NCI-H2227 treated with DMSO at 0.1 percent for 48 hours (cell line): ENCODE measurements around the gene TTC39C.
A peak's percentile ranks its signal among the peaks of the same experiment; 100 is the strongest.

Source experiments
- DNase-seq: peaks from one replicate; lab custom pipeline; 2025; lab: John Stamatoyannopoulos, UW

Gene TTC39C

DNA sequence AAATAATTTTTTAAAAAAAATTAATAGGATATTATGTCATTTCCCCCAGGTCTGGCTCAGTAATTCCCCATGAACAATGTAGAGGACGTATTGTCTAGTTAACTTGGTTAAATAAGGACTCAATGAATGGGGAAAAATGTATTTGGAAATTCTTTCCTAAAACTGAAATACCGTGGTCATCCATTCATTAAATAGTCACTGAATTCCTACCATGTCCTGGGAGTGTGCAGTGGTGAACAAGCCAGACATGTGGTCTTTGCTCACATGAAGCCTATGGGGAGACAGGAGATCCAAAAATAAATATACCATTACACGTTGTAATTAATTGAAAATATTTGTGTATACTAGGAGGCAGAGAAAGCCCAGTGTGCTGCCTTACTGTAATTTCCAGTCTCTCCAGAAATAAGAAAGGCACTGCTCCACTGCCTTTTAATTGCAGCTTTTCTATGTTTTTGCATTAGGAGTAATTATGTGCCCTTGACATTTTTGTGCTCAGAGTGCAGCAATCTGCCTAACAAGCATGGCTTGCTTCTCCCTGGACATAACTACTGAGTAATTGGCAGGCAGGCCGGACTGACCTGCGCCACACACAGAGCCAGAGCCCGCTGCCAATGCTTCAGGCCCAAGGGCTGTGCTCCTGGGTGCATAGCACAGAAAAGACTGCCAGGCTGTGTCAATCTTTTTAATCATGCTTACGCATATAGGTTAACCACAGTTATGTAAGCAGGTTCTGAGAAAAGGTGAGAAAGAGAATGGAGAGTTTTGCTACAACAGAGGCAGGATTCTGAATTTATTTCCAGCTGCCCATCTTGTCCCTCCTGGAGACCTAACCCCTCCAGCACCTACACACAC, 22.2 kb upstream of the TTC39C start:
- peak; percentile 81 for DNase-seq

DNA sequence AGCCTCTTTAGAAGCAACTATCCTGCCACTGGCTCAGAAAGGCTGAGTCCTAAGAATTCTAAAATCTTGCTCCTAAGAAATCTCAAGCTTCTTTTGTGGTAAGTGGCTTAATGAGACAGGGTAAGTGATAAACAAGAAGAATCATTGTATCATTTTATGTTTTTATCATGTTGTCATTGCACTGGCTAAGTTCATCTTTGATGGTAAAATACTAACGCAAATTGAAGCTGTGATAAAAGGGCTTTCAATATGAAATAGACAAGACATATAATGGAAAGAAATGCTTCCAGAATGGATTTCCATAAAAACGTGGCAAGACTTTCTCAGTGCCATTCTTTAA, 21.6 kb upstream of the TTC39C start:
- DNase-seq = no peak

DNA sequence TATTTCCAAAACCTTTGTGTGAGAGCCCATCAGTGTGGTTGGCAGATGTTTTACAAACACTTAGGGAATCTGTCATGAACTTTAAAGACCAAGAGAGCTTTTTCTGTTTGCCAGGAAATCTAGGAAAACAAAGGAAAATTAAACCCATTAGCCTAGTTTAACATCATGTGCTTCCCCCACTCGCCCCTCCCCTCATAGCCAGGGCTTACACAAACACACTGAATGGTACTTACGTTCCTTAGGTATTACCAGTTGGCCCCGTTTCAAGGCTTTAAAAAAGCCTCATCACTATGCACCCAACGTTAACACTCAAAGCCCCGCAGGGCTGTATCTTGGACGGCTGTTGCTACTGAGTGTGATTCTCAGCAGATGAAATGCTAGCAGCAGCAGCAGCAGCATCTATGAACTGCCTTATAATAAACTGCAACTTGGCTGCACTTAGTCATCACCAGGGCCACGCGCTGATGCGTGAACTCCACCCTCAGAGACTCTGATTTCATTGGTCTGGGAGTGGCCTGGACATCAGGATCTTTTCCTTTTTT, 20.1 kb upstream of the TTC39C start:
- DNase-seq = peak; percentile 83

DNA sequence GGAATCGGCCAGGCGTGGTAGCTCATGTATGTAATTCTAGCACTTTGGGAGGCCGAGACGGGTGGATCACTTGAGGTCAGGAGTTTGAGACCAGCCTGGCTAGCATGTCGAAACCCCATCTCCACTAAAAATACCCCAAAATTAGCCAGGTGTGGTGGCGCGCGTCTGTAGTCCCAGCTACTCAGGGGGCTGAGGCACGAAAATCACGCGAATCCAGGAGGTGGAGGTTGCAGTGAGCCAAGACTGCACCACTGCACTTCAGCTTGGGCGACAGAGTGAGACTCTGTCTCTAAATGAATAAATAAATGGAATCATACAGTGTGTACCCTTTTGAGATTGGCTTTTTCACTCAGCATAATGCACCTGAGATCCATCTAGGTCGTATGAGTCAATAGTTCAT, 19.4 kb upstream of the TTC39C start:
- DNase-seq = no peak

DNA sequence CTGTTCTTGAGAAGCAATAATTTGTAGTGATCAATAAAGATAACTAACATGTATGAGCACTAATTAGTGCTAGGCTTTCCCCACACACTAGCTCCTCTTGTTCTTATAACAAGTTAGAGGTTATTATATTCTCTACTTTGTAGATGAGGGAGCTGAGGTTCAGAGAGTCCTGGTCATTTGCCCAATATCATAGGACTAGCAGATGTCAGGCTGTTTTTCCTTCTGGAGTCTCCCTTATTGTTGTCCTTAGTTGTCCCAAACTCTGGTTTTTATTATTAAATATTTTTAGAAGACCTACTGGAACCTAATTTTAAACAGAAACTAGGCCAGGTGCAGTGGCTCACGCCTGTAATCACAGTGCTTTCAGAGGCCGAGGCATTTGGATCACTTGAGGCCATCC, 16.5 kb upstream of the TTC39C start:
- DNase-seq = no peak

DNA sequence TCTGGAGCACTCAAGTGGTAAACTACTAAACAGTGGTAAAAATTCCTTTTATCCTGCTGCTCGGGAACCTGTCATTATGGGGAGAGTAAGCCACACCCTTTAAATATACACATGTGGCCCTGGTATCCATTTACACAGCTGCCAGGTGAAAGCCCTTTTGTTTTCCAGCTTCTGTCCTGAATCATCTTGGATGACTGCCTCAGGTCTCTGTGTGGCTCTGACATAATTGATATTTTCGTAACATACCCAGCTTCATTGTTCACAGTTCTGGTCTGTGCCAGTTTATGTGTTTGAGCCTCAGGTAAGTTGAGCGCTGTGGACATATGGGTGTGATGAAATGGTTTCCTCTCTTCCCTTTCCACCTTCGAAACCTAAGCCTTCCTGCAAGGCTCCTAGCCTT, 15.7 kb upstream of the TTC39C start:
- peak; percentile 98 for DNase-seq

DNA sequence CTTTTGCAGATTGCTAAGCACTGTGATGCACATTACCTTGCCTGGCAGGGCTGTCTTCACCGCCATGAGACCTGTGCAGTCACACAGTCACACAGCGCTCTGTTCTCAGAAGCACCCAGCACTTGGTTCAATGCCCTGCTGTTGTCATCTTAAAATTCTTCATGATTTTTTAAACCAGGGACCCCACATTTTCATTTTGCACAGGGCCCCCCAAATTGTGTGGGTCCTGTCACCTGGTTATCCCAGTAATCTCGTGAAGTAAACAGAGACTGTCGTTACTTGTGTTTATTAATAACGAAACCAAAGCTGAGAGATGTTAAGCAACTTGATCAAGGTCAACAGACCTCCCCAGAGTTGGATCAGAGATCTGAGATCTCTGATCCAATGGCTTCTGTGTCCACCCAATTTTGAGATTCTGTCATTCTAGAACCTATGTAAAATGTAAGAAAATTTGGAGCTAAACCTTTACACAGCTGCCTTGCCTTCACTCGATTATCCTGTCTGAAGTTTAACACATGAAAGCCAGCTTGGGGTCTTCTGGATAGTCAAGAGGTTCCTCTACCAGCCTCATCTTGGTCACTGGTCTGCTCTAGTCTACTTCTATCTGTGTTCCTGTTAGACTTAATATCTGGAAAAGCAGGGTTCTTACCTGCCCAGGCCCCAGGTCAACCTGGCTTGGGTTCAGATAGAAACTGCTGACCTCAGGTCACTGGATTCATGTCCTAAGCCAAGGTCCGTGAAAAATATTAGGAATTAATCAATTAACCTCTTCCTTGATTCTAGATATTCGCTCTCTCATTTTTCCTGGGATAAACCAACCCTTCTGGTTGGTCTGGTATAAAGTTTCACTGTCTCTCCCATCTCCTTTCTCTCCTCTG, 13.7 kb upstream of the TTC39C start:
- no peak for DNase-seq

DNA sequence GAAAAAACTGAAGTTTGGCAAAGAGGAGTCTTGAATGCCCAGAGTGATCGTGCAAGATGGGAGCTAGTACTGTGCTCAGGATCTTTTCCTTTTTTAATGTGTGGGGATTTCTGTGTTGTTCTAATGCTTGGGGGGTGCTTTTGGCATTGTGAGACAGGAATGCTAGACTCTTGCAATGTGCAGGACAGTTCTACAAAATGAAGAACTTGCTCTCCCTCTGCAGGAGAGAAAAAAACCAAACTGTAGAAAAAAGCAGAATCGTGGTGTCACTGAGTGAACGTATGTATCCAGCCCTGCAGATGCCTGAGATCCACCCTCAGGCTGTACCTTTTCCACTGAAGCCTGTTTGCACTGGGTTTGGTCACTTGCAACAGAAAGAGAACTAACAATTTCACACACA, 12.1 kb upstream of the TTC39C start:
- DNase-seq = no peak

DNA sequence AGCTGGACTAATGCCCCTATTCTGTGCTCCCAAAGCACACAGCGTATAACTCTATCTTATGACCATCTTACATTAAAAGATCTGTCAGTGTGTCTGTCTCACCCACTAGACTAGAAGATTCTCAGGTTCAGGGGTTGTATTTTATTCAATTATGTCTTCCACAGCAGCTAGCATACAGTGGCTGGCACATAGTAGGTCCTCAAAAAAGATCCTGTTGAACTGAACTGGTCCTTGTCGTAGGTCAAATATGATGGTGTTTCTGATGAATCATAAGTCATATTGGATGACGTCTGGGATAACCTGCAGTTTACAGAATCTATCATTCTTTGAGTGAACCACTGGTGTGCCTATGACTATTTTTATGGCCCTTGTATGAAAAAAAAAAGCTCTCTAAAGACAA, 11.3 kb upstream of the TTC39C start:
- no peak for DNase-seq

DNA sequence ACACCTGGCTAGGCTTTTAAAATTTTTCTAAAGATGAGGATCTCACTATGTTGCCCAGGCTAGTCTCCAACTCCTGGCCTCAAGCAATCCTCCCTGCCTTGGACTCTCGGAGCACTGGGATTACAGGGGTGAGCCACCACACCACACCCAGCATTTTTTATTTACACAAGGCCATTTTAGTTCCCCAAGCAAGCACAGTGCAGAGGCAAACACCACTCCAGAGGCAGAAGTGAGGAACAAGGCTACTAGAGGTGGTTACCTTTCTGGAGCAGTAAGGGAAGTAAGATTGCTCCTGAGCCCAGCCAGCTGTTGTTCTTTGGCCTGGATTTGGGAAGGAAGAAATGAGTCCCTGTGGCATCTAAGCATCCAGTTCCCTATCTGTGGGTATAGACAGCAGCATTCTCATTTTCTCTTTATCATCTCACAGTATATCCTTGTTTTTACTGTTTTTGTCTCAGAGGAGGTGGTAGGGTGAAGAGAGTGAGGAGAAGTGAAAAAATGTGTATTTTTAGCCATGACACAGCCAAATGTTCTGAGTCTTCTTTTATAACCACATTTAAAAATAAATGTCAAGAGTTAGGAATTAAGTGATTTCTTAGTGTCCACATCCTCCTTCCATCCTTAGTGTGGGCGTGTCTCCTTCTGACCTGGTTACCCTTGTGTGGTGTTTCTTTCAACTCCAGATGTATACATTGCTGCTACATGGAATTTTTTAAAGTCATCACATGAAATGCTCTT, 10.5 kb upstream of the TTC39C start:
- DNase-seq = no peak

DNA sequence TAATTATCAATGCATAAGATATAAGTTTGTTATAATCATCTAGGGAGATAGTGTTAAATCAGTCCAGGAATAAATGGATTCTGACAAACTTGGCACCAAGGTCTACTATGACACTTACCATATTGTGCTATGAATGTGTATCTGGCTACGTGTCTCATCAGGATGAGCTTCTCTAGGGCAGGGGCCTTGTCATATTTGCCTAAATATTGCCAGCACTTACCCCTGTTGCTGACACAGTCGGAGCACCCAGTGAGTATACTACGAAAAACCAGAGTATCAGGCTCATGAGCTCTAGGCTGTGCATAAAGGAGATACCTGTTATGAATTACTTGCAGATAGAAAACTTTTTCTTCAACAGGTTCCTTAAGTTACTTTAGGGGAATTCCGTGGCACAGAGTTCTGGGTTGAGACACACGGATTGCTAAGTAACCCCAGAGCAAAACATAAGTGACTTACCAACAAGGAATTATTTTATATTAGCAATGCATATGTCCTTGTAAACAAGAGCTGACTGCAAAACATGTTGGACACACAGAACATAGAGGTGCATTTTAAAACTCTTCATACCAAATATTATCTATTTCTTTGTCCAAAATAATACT, 7.7 kb upstream of the TTC39C start:
- no peak for DNase-seq

DNA sequence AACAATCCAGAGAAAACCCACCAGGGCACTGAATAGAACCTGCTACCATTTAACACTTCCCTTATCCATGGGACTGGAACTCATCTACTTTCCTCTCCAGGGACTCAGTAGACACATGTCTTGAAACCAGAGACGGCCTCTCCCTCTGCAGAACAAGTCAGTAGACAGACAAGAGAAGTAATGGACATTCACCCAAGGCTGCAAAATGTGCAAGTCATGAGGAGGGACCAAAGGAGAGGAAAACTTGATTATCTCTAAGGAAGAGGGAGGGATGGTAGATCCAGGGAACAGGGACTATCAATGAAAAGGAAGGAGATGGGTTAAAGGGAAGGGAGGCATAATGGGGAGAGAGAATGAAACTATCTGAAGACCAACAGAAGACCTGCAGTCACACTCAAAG, 5.3 kb upstream of the TTC39C start:
- DNase-seq = no peak

DNA sequence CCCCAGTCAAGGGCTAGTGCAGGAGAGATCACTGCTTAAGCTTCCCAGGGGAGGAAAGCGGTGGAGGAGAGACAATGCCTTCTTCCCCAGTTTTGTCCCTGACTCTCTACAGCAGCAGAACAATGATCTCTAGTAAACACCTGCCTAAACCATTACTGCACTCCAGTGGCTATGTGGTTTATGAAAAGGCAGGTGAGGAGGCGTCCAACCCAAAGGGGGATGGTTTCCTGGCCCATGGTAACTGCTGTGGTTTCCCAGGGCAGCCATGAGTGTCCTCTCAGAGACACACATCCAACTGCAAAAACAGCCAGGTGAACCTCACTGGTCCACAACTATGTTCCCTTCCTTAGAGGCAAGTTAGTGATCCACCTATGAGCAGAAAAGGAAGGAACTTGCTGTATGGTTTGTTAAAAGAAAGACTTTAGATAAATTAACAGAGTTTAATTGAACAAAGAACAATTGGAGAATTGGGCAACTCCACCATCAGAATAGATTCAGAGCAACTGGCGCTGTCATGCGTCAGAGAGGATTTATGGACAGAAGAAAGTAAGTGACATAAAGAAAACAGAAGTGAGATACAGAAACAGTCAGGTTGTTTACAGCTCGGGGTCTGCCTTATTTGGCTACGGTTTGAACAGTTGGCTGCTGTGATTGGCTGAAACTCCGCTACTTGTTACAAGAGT, 4.8 kb upstream of the TTC39C start:
- DNase-seq = no peak

DNA sequence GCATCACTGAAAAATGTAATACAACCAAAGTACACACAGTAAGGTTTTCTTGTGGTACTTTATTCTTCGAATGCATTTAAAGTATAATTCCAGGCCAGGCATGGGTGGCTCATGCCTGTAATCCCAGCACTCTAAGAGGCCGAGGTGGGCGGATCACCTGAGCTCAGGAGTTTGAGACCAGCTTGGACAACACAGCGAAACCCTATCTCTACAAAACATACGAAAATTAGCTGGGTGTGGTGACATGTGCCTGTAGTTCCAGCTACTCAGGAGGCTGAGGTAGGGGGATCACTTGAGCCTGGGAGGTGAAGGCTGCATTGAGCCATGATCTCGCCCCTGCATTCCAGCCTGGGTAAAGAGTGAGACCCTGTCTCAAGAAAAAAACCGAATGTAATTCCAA, 3.9 kb upstream of the TTC39C start:
- DNase-seq = no peak

DNA sequence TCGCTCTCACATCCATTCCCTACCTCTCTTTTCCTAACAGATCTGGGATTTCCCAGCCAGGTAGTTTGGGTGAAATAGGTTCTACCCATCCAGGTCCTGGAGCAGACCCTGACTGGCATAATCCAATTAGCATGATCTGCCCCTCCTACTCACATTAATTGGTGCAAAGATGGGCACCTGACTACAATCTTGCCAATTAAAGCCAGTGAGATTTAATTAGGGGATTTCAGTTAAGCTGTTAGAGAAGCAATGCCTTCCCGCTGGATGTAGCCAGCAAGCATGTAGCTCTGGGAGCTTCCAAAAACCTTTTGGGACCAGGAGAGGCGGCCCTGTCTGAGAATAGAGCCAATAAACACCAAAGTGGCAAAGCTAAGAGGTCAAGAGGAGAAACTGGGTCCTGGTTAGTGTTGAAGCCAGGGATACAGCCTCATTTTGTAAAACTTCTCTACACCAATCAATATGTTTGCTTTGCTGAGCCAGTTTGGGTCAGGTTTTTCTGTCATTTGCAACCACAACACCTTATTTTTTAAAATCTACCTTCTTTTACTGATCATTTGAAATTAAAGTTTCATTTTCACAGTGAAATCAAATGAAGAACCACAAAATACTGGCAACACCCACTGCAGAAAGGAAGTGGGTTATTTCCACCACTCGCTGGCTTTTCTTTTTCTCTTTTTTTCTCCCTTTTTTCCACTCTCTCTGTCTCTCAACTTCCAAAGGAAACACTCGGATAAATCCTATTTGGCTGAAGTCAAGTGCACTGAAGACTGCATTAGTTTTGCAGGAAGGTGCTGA, 3.2 kb upstream of the TTC39C start:
- no peak for DNase-seq

DNA sequence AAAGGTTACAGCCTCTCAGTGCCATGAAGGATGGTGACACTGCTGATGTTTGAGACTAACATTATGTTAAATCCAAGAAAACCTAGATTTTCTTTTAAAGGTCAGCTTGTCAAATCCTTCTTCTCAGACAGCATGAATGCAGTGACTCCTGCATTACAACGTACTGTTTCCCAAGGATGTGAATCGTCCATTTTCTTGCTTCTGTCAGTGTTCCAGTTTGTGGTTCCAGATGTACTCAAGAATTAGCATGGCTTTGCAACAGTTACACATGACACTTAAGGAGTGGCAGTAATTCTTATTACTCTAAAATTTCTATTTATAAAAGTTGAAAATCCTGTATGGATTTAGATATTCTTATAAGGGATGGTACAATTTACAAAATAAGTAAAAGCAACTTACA, 1.5 kb upstream of the TTC39C start:
- DNase-seq = no peak

DNA sequence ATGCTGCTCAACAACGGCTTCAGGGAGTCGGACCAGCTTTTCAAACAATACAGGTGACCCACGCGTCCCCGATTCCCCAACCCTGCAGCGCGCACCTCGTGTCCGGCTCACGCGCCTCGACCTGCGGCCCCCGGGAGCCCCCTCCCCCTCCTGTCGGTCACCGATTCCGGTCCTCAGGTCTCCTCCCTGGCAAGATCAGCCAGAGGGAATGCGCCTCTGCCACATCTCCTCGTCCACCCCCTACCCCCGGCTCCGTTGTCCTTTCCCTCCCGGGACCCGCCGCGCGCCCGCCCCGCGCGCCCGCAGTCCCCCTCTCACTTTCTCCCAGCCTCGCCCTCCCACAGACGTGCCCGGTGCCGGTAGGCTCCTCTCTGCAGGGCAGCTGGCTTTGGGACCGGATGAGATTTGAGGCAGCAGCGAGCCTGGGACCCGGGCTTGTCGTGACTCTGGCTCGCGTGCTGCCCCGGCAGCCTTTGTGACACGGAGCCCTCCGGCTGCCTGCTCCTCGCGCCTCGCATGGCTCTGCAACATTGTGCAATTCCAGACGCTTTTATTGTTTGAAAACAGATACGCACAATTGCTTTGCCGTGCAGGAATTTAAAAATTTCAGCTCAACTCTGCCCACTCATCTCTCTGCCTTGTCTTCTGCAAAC, 558 bp downstream of the TTC39C start:
- peak; percentile 27 for DNase-seq

DNA sequence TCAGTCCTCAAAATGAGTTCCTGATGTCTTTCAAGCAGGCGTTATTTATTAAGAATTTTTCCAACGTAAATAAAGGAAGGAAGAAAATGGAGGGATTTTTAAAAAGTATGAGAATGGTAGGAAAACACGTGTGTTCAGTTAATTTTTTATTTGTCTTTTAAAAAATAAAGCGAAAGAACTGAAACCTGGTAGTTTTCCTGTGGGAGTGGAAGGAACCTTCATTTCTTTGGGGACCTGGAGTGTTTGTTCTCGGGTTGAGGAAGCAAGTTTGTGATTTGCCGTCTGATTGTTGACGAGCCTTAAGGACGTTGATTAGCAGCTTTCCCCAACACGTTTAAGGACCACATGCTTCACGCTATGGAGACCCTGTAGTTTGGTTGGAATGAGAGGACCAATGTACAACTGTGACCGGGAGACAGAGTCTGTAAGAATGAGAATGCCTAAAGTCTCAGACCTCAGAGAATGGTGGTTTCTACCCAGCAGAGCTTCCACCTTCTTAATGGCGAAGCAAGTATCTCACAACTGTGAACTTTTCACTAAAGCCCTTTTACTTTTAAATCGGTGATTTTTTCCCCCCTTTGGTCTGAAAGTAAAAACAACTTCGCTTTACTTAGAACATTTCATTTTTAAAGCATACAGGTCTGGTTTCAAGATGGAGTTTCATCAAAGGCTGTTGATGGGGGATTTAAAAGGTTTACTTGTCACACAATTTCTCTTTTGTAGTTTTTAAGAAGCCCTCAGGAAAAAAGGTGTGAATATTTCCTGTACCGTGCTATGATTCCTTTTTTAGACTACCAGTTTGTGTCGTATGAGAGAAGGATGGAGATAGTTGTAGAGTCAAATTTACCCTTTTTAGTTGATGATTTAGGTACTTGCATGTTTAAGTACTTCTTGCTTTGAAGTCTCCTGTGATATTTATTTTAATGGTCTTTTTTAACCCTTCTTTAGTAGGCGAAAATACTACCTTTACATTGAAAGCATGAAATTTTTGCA, 1.4 kb downstream of the TTC39C start:
- DNase-seq = no peak

DNA sequence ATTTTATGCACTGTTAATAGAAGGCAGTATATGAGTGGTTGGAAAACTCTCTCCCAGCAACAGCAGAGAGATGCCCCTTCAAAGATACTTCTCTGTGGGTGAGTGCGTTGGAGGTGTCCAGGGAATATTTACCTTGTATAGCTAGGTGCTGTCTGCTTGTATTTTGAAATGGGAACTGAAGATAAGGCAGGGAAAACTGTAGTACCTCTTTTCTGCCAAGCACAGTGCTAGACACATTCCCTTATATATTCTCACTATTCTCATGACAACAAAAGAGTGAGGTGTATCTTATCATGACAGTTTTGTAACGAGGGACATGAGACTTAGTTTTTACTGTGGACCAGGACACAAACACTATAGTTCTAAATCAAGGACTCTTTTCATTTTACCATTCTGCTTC, 2.1 kb downstream of the TTC39C start:
- peak; percentile 27 for DNase-seq
